GM21825 (cell line): ENCODE results near the gene TNFRSF8.
A peak's percentile ranks its signal among the peaks of the same experiment; 100 is the strongest.

Experiments
- ATAC-seq: cut with Tn5 transposase; IDR thresholded peaks from one replicate; pipeline ENCODE4 v1.9.1; 2021; ENCODE audit warnings: mild to moderate bottlenecking, moderate library complexity; ENCODE audit not compliant: unreplicated experiment

The TNFRSF8 gene

DNA sequence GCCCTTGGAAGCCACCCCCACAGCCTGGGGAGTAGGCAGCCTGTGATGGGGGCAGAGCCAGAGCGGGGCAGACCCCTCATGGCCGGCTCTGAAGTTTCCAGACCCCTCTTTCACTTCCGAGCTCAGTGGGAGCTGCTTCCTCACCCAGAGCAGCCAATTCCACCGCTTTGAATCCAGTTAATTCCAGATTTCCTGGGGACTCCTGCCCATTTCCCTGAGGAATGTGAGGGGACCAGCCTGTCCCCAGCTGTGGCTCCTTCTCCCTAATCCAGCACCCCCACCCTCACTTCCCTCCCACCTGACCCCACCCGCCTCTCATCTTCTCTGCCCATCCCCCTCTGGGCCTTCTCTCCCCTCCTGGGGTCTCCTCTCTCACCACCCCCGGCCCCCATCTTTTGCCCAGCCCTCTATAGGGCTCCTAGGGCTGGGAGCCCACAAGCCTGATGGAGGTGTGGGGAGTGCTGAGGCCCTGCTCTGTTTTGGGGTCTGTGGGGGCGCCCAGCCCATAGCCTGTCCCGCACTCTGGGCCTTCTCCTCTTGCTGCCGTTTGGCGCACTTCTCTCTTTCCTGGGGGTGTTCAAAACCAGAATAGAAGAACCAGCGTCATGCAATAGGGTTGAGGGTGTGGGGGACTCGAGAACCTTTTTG, 77.5 kb downstream of the TNFRSF8 start:
- ATAC-seq: no peak

DNA sequence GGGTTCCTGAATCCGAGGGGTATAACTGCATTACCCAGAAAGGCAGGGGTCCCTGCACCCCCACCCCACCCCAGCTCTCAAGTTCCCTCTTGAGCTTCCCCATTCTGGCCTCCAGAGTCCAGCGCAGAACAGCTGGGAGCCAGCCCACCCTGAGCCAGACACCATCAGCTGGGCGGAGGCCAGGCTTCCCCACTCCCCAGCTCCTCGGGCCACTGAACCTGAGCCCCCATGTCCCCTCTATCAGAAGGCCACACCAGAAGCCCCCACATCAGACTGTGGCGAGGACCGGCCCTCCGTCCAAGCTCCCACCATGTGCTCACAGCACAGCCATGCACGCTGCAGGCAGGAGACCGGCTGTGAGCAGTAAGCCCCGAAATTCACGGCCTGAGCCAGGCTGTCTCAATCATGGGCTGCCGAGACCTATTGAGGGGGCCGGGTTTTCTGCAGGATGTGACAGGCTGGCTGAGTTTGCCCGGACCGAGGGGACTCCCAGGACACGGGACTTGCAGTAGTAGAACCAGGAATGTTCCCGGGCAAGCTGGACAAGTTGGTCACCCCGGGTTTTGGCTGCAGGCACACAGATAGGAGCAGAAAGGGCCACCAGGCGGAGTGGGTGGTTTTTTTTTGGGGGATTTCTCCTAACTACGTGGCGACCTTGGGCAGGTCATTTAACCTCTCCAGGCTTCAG, 78.2 kb downstream of the TNFRSF8 start:
- ATAC-seq: no peak

- ATAC-seq: no peak
Measured at GRCh38 chr1:12142141-12142823, 79.2 kb downstream of the TNFRSF8 start.

DNA sequence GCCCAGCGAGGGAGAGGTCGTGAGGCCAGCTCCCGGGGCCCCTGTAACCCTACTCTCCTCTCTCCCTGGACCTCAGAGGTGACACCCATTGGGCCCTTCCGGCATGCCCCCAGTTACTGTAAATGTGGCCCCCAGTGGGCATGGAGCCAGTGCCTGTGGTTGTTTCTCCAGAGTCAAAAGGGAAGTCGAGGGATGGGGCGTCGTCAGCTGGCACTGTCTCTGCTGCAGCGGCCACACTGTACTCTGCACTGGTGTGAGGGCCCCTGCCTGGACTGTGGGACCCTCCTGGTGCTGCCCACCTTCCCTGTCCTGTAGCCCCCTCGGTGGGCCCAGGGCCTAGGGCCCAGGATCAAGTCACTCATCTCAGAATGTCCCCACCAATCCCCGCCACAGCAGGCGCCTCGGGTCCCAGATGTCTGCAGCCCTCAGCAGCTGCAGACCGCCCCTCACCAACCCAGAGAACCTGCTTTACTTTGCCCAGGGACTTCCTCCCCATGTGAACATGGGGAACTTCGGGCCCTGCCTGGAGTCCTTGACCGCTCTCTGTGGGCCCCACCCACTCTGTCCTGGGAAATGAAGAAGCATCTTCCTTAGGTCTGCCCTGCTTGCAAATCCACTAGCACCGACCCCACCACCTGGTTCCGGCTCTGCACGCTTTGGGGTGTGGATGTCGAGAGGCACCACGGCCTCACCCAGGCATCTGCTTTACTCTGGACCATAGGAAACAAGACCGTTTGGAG, 80.0 kb downstream of the TNFRSF8 start:
- ATAC-seq: peak; percentile 2

GRCh38 chr1:12143631-12144155, 80.6 kb downstream of the TNFRSF8 start:
- ATAC-seq: peak; percentile 28

- ATAC-seq: no peak
Measured at GRCh38 chr1:12144236-12144635, 81.1 kb downstream of the TNFRSF8 start.

- ATAC-seq: no peak
Measured at GRCh38 chr1:12144969-12145368, 81.9 kb downstream of the TNFRSF8 start.

DNA sequence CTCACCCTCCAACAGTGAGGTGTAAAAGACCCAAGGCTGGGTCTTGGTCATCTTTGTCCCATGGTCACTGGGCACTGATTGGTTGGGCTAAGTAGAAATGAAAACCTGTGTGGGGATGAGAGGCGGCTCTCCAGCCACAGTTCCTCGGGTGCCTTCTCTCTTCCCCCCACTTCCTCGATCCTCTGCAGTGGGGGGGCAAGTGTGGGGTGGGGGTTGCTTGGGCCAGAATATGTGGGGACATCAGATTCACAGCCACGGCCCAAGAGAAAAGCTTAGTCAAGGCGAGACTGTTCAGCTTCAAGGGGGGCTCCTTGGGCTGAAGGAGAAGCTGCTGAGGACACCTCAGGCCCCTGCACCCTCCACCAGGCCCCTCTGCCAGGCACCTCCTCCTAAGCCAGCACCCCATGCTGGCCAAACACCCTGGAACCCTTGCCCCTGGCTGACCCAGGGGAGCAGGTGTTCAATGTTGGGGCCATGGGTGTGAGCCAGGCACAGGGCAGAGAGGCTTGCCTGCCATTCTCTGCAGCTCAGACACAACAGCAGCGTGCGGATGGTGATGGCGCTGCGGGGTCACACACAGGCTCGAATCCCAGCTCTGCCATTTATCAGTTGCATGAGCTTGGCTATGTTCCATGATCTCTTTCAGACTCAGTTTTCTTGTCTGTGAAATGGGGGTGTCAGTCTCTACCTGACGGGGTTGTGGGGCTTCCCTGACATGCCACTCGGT, 82.7 kb downstream of the TNFRSF8 start:
- no peak for ATAC-seq

DNA sequence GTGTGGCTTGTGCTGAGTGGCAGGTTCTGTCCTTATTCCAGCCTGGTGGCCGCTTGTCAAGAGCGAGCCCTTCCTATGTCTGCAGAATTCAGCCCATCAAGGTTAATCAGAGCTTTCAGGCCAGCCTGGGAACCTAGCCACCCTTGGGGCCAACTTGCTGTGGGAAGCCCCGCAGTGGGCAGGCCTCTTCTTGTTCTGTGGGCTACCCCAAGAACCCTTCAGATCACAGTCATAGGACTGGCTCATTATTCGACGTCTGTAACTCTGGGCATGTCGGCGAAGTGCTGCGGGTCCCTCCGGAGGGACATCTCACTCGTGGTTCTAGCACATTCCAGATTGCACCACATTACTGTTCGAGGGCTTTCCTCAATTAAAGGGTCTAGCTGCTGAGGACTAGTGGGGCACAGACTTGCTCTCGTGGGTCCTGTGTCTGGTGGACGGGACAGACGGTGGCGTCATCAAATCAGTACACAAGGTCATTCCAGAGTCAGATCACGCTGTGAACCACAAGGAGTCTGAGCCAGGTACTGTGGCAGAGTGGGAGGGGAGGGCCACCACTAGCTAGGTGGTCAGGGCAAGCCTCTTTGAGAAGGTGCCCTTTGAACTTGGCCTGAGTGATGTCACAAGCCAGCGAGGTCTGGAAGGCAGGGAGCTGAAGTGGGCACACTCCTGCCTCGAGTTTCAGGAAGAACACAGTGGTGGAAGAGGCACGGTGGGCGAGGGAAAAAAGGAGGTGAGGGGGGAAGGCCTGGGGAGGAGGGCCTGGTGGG, 83.4 kb downstream of the TNFRSF8 start:
- ATAC-seq: no peak

DNA sequence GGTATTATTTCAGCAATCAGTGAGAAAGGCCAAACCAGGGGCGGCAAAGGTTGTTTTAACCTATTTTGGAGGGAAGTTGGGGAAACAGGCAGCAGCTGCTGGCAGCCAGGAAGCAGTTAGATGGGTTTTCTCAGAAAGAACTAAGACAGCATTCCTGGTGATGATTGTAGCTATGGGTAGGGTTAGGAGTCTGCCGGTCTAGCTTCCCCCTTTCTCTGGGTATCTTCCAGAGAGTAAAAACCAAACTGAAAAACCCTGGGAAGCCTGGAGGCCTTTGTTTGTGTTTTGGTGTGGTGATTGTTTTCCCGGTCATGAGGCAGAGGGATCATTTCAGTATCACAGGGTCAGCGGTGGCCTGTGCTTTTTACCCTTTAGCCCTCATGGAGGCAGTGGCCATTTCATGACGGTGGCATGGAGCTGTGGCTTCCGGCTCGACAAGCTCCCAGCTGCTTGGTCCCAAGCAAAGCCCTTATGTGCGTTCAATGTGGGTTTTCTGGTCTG, 84.1 kb downstream of the TNFRSF8 start:
- no peak for ATAC-seq

DNA sequence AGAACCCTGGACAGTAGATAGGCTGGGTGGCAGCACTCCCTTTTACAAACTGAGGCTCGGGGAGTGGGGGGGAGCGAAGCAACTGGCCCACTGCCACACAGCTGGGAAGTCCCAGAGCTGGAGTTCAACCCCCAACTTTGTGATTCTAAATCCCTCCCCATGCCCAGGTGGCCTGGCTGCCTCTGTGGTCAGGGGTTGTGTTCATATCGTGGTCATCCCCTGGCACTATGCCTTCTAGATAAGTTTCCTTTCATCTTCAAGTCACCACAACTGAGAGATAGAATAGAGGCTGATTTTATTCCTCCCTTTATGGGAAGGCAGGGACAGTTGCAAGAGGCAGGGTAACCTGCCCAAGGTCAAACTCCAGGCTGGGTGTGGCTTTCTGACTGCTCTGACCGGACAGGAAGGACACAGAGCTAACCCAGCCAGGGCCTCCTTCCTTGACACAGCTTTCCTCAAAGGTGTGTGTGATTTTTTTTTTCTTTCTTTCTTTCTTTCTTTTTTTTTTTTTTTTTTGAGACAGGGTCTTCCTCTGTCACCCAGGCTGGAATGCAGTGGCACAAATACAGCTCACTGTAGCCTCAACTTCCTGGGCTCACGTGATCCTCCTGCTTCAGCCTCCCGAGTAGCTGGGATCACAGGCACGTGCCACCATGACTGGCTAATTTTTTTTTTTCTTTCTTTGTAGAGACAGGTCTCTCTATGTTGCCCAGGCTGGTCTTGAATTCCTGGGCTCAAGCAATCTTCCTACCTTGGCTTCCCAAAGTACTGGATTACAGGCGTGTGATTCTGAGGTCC, 85.3 kb downstream of the TNFRSF8 start:
- ATAC-seq: no peak

DNA sequence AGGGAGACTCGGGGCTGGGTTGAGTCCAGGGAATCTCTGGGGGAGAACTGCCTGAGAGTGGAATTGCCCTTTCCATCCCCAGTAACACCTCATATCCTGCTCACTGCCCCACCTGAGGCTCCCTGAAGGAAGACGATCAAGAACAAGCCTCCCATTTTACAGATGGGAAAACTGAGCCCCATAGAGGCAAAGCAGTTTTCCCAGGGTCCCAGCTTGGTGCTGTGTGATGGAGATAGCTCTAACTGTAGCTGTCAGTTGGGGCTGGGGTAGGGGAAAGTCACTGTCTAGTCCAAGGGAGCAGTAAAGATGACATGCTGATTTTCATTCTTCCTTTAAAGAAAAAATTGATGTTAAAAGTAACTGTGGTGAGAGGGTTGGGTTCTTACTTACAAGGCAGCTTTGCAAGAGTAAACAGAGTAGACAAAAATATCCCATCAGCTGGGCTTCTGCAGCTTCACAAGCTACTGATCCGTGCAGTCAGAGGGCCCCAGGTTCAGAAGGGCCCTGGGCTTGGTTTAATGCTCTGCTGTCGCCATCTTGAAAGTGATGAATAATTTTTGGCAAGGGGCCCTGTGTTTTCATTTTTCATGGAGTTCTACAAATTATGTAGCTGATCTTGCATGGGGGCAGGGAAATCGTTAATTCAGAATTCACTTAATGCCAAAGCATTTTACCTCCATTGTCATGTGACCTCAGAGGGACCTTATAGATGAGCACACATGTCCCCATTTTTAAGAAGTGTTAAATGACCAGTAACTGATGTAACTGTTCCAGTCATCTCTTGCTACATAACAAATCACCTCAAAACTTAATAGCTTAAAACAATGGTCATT, 86.1 kb downstream of the TNFRSF8 start:
- no peak for ATAC-seq

GRCh38 chr1:12149791-12150175, 86.7 kb downstream of the TNFRSF8 start:
- no peak for ATAC-seq

GRCh38 chr1:12150456-12151200, 87.5 kb downstream of the TNFRSF8 start:
- no peak for ATAC-seq

DNA sequence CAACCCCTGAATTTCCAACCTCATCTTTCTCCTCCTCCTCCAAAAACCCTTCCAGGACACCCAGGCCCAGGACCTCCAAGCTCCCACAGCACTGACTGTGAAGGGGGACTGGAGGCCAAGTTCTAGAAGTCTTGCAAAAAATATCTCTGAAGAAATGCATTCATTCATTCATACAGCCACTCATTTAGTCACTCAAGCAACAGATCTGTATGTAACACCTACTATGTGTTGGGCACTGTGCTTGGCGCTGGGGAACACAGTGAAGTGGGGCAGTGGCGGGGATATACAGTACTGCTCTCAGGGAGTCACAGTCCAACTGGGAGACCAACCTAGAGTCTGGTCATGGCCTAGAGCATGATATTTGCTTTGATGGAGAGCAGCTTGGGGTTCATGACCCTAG, 88.4 kb downstream of the TNFRSF8 start:
- no peak for ATAC-seq

GRCh38 chr1:12152113-12152891, 89.2 kb downstream of the TNFRSF8 start:
- peak; percentile 62 for ATAC-seq
